SIG-M5 treated with dmso at 0.1 percent for 504 hours (cell line): ENCODE measurements around the gene TMEM217.

Source experiments
- DNase-seq: peaks from one replicate; lab custom pipeline; 2025; ENCODE audit not compliant: unreplicated experiment; lab: John Stamatoyannopoulos, UW

TMEM217 gene

GRCh38 chr6:37170273-37171200, 87.4 kb downstream of the TMEM217 start:
- peak; percentile 33 for DNase-seq

DNA sequence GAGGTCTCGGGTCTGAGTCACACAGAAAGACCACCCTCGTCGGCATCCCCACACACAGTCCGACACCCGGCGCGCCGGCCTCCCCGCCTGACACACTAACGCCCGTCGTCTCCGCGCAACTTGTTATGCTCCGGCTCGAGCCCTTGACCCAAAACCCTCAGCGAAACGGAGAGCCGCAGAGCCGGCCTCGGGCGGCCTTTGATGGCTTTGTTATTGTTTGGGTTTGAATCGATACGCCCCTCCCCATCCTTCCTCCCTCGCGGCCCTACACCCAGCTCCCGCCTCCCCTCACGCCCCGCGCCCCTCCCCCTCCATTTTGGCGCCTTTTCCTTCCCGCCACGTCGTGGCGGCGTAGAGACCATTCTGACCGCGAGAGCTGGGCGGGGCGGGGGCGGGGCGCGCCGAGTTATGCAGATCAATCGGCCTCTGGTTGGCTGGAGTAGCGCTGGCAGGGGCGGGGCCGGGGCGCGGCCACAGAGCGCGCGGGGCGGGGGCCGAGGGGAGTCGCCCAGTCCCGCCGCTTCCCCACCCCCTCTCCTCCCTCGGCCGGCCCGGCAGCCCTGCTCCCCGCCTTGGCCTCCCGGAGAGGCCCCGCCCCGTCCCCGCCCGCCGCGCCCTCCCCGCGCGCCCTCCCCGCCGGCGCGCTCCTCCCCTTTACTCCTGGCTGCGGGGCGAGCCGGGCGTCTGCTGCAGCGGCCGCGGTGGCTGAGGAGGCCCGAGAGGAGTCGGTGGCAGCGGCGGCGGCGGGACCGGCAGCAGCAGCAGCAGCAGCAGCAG, 88.3 kb downstream of the TMEM217 start, which contains the start of gene PIM1:
Gene PIM1, plus strand, starts transcription at position 657 of the 777 bp plus-strand sequence. CDS start 424 bp downstream, outside the sequence.
- DNase-seq: peak; percentile 94

DNA sequence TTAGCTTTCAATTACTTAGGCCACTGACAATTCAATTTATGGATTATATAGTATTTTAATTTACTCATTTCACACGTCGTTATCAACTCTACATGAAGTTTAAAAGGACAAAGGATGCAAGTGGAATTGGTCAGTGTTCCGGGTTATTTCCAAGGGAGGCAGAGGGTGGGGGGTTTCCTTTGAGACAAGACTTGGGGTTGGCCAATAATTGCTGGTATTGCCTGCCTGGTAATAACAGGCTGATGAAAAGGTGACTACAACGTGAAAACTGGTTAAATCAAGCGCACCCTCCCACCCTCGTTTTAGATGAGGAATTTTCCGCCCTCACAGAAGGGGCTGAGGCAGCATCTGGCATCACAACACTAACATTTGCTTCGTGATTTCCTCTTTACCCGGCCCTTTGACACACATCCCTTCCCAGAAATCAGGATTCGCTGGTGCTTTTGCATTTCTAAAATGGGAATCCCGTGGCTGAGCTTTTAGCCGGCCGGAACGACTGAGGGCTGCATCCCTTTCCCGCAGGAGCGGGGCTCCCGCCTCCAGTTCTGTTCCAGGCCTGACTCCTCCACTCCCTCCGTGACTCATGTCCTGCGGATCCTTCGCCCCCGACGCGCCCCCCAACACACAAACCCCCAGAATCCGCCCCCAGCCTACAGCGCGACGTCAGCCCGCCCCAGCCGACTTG, 89.0 kb downstream of the TMEM217 start:
- no peak for DNase-seq

DNA sequence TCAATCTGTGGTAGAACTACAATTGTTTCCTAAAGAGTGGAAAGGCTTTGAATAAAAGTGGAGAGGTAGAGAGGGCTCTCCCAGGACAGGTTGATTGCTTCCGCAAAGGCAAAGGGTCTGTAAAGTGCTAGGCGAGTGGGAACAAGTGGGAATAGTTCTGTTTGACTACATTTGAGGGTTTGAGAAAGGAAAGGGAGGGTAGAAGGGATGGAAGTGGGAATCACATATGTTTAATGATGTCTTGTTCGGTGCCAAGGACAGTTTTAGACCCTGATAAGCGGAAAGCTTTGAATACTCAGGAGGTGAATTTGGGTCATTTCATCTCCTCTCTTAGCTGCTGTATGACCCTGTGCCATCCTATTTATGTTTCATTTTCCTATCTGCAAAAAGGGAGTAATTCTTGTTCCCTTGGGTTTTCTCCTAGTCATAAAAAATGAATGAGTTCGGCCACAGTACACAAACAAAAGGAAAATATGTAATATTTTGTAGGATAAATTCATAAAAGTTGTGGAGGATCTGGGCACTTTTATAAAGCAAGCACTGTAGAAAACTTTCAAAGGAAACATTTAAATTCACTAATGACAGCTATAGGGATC, 89.7 kb downstream of the TMEM217 start:
- no peak for DNase-seq

GRCh38 chr6:37162740-37163139, 95.2 kb downstream of the TMEM217 start:
- no peak for DNase-seq
